Endothelial cell of umbilical vein (primary cell): Measurements from ENCODE around the gene FGF9. TPM values are rescaled to one million over a fixed set of nuclear protein-coding genes. Genes with fewer than 3 reads are reported as not detected.

Experiments used
- BruUV-seq: library from RNA; stranded (reverse); fragments of 400-500 nt; replicated peaks from 2 replicates; lab custom pipeline; 2021; lab: Mats Ljungman, UMichigan
- CTCF ChIA-PET: fragments of 300-600, 350-600 bp; sonication (Branson Sonifier 250); formaldehyde crosslinking; loops from one replicate; lab custom pipeline; 2021; ENCODE audit warnings: antibody characterized with exemption, inconsistent platforms; lab: Charles Lee
- POLR2A ChIA-PET: fragments of 300-600, 350-600 bp; sonication (Branson Sonifier 250); formaldehyde crosslinking; loops from one replicate; lab custom pipeline; 2021; ENCODE audit warnings: antibody characterized with exemption, inconsistent platforms; lab: Charles Lee
- DNase-seq: peaks from one replicate; pipeline ENCODE4 v3.0.0-alpha.2; 2011; ENCODE audit warnings: low read depth, low spot score
- FAIRE-seq: peaks from 2 replicates; lab custom pipeline; 2011; peaks lifted over from hg19 to GRCh38; lab: Jason Lieb, UNC
- H2AFZ ChIP-seq: 2 replicates; pipeline ENCODE4 v1.6.0; 2012; ENCODE audit warnings: low read depth, low read length, control low read depth, inconsistent platforms
- H3K27ac ChIP-seq: 2 replicates; pipeline ENCODE4 v1.5.1; 2011; ENCODE audit warnings: low read depth, mild to moderate bottlenecking, control low read depth, low read length, moderate library complexity; ENCODE audit not compliant: insufficient read depth
- H3K27me3 ChIP-seq, 2 experiments: 2 replicates each; pipeline versions ENCODE4 v1.6.0 to v1.6.1; 2011; ENCODE audit warnings: low read length in 2 of 2, mixed read lengths in 1 of 2; ENCODE audit not compliant: control insufficient read depth in 2 of 2, insufficient read depth in 2 of 2
- H3K36me3 ChIP-seq, 2 experiments: 2 replicates in 1 of 2; 3 replicates in 1 of 2; pipeline ENCODE4 v1.5.1; 2011; ENCODE audit warnings: low read length in 2 of 2, mild to moderate bottlenecking in 1 of 2, moderate library complexity in 1 of 2; ENCODE audit not compliant: control insufficient read depth in 2 of 2, insufficient read depth in 2 of 2; ENCODE audit errors: extremely low read depth in 1 of 2
- H3K4me1 ChIP-seq: 3 replicates; pipeline ENCODE4 v1.5.1; 2011; ENCODE audit warnings: mild to moderate bottlenecking, low read length; ENCODE audit not compliant: control insufficient read depth, insufficient read depth; ENCODE audit errors: extremely low read depth
- H3K4me2 ChIP-seq: 2 replicates; pipeline ENCODE4 v1.6.1; 2011; ENCODE audit warnings: low read length, control low read depth, mixed read lengths; ENCODE audit not compliant: insufficient read depth
- H3K4me3 ChIP-seq, 3 experiments: fragments of 200-600 bp in 1 of 3; sonication (generic), shearing (Covaris generic) in 1 of 3; replicated peaks in 1 of 3; 2 replicates each; pipeline ENCODE4 v1.5.1; 2011 to 2016; ENCODE audit warnings: control low read depth in 3 of 3, low read length in 3 of 3, mild to moderate bottlenecking in 2 of 3, inconsistent platforms in 1 of 3, low read depth in 1 of 3, moderate library complexity in 1 of 3; ENCODE audit not compliant: insufficient read depth in 1 of 3
- H3K79me2 ChIP-seq: 2 replicates; pipeline ENCODE4 v1.6.0; 2012; ENCODE audit warnings: low read length, inconsistent platforms; ENCODE audit not compliant: control insufficient read depth, insufficient read depth
- H3K9ac ChIP-seq: replicated peaks from 2 replicates; pipeline ENCODE3; 2011; ENCODE audit warnings: low read length, control low read depth; ENCODE audit not compliant: insufficient read depth; ENCODE audit errors: extremely low read depth
- H3K9me1 ChIP-seq: replicated peaks from 3 replicates; pipeline ENCODE4 v1.6.0; 2011; ENCODE audit warnings: mild to moderate bottlenecking, low read length; ENCODE audit not compliant: control insufficient read depth, insufficient read depth; ENCODE audit errors: extremely low read depth
- H3K9me3 ChIP-seq: replicated peaks from 2 replicates; pipeline ENCODE4 v1.5.1; 2012; ENCODE audit warnings: low read length, inconsistent platforms; ENCODE audit not compliant: control insufficient read depth, insufficient read depth
- H4K20me1 ChIP-seq: replicated peaks from 2 replicates; pipeline ENCODE3; 2011; ENCODE audit warnings: mild to moderate bottlenecking, low read length; ENCODE audit not compliant: control insufficient read depth, insufficient read depth; ENCODE audit errors: extremely low read depth
- CTCF ChIP-seq, 2 donors: IDR thresholded peaks; 1 replicate in 1 of 2; 2 replicates in 1 of 2; pipeline ENCODE4 v1.5.1; 2011; ENCODE audit warnings: low read length in 2 of 2, mild to moderate bottlenecking in 2 of 2, moderate library complexity in 2 of 2, control low read depth in 1 of 2, inconsistent platforms in 1 of 2, low read depth in 1 of 2; ENCODE audit not compliant: insufficient read depth in 1 of 2; ENCODE audit errors: extremely low read depth in 1 of 2
- EZH2 ChIP-seq: IDR thresholded peaks from 2 replicates; pipeline ENCODE4 v1.6.1; 2012; ENCODE audit warnings: borderline replicate concordance, low read depth, mild to moderate bottlenecking, moderate library complexity, low read length, inconsistent platforms; ENCODE audit not compliant: severe bottlenecking
- FOS ChIP-seq: IDR thresholded peaks from 2 replicates; pipeline ENCODE4 v1.6.1; 2011; ENCODE audit warnings: mild to moderate bottlenecking, low read length, moderate library complexity, borderline replicate concordance; ENCODE audit not compliant: insufficient read depth
- GATA2 ChIP-seq: IDR thresholded peaks from 2 replicates; pipeline ENCODE4 v1.7.0; 2011; ENCODE audit warnings: low read depth, mild to moderate bottlenecking, moderate library complexity, mixed read lengths, low read length; ENCODE audit not compliant: insufficient read length, insufficient read depth
- JUN ChIP-seq: IDR thresholded peaks from 2 replicates; pipeline ENCODE4 v1.6.1; 2011; ENCODE audit warnings: borderline replicate concordance, low read depth; ENCODE audit not compliant: insufficient read length, insufficient read depth
- MAX ChIP-seq: IDR thresholded peaks from 2 replicates; pipeline ENCODE4 v1.6.1; 2011; ENCODE audit not compliant: insufficient read depth, insufficient read length
- MYC ChIP-seq: IDR thresholded peaks from one replicate; pipeline ENCODE4 v1.6.1; 2011; ENCODE audit warnings: mild to moderate bottlenecking, low read depth, low read length
- POLR2A ChIP-seq: IDR thresholded peaks from 2 replicates; pipeline ENCODE4 v1.6.1; 2012; ENCODE audit warnings: low read depth, mild to moderate bottlenecking, control low read depth, low read length
- POLR2AphosphoS5 ChIP-seq: IDR thresholded peaks from 2 replicates; pipeline ENCODE4 v1.6.1; 2012; ENCODE audit warnings: low read depth, mild to moderate bottlenecking, control low read depth, low read length, moderate library complexity; ENCODE audit not compliant: insufficient read depth
- dilution Hi-C: fragments of 300-500 bp; cut with MboI; formaldehyde crosslinking; loops from one replicate; pipeline ENCODE4 v1.15.0; 2019; ENCODE audit warnings: low sequenced_read_pairs; ENCODE audit not compliant: extremely low pct_ligation_motif_present
- intact Hi-C: fragments of 100-400 bp; cut with micrococcal nuclease; formaldehyde crosslinking; loops from one replicate; pipeline ENCODE4 v1.10.0; 2022
- polyA plus RNA-seq, 4 experiments: library from polyadenylated mRNA; depleted of rRNA in 3 of 4; stranded (reverse) in 3 of 4; unstranded in 1 of 4; fragments of >200 nt; gene quantifications; 2 replicates each; pipeline versions ENCODE4 v1.2.1 to v1.2.3, GENCODE V29; 2011 to 2012; ENCODE audit warnings: missing spikeins in 1 of 4
- total RNA-seq: library from RNA; stranded (reverse); gene quantifications from 2 replicates; pipeline ENCODE4 v1.2.3, GENCODE V29; 2021

FGF9 gene
- total and polyA plus RNA-seq, 2 donors (not counting 3 experiments of a cell fraction or from before 2014, with no cell fraction given), result not detected

- H4K20me1 ChIP-seq, result no peaks in the 10 kb centered on the region
- H3K9me3 ChIP-seq, result no peaks in the 10 kb centered on the region
- H3K79me2 ChIP-seq, result no peaks in the 10 kb centered on the region
- H3K4me2 ChIP-seq, result no peak overlapping the region
- no peaks in the 10 kb centered on the region for H3K27me3 ChIP-seq
- intact Hi-C loops, result no loop called here
- no peak overlapping the region for H3K9ac ChIP-seq
- H3K36me3 ChIP-seq, result no peaks in the 10 kb centered on the region
- BruUV-seq, result no TSS peak
- H3K4me3 ChIP-seq, result no peak overlapping the region
- DNase-seq (no peak), FAIRE-seq (no peak)
- no peaks in the 10 kb centered on the region for H3K9me1 ChIP-seq
- TF ChIP-seq EZH2 (no peak), GATA2 (no peak), MYC (no peak), MAX (no peak), FOS (no peak), POLR2A (no peak), JUN (no peak), POLR2AphosphoS5 (no peak), CTCF (IDR thresholded peaks at IDR 0.05; ENCODE audit: extremely low read depth in 1 of 2, insufficient read depth in 1 of 2, low read depth in 1 of 2, low read length in 2 of 2) (no peak)
- ChIA-PET CTCF (no interaction called here), POLR2A (no interaction called here)
- dilution Hi-C loops, result no loop called here
- H2AFZ ChIP-seq, result no peak overlapping the region
- no peak overlapping the region for H3K27ac ChIP-seq
- H3K4me1 ChIP-seq, result no peaks in the 10 kb centered on the region
These were observed 24.0 kb downstream of the FGF9 start for GRCh38 chr13:21694831-21695230.
